GM21526 (cell line): ENCODE results near the gene LRRC18.
A peak's percentile ranks its signal among the peaks of the same experiment; 100 is the strongest.

Source experiments
- ATAC-seq: cut with Tn5 transposase; IDR thresholded peaks from one replicate; pipeline ENCODE4 v1.9.1; 2021; ENCODE audit warnings: moderate library complexity; ENCODE audit not compliant: unreplicated experiment, low FRiP score

LRRC18 gene

GRCh38 chr10:48884179-48885045 is 55.2 kb downstream of the LRRC18 start:
- ATAC-seq = no peak

DNA sequence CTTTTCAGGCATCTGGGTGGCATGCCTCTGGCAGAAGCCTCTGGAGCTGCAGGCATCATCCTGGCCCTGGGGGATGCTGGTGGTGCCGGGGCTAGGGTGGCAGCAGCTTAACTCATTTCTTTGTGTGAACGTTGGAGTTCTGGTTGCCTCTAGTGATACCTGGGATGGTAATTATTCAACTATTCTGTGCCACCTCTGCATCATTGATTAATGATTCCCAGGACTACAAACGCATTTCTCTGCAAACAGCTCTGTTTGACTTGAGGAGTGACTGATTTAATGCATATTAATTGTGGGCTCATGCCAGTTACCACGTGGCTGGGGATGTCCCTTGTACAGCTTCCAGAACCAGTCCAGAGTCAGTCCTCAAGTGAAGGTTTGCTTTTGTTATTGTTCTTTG is 55.9 kb downstream of the LRRC18 start:
- ATAC-seq = no peak

GRCh38 chr10:48882881-48883280 is 56.8 kb downstream of the LRRC18 start:
- no peak for ATAC-seq

GRCh38 chr10:48881937-48882336 is 57.7 kb downstream of the LRRC18 start:
- ATAC-seq = no peak

DNA sequence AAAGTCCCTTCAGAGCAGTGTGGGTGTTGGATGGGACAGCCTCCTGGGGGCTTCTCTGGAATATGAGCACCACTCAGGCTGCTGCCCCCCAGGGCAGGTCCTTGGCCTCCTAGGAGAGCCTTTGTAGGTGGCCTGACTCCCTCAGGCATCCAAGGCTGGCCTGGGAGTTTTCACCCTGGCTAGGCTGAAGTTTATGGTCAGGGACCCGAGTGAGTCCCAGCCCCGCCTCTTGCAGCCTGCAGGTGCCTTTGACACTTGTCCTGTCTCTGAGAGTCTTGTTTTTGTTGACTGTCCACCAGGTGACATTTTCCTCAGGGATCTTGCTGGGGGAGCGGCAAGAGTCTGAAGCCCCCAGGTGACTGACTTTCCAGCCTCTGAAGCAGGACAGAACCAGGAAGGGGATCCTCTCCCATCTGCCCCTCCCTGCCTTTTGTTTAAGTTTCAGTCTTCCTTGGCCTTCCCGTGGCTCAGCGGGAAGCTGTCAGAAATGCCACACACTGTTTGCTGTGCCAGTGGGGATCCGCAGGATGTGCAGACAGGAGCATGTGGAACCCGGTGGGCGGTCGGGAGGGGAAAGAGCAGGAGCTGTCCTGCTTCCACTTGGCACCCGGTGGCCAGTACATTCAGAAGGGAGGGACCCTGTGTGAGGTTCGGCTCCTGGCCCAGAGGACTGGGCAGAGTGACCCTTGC is 59.5 kb downstream of the LRRC18 start:
- ATAC-seq = no peak

GRCh38 chr10:48879451-48879850 is 60.2 kb downstream of the LRRC18 start:
- ATAC-seq = no peak

GRCh38 chr10:48878091-48878490 is 61.5 kb downstream of the LRRC18 start:
- ATAC-seq = no peak

- ATAC-seq = peak; percentile 53
Measured at GRCh38 chr10:48872234-48872633, 67.4 kb downstream of the LRRC18 start.
